Ramos (cell line): ENCODE measurements around the gene ZNF519.
"Not testable (repeated sequence)": the region's sequence is repeated elsewhere in the genome, so short reads cannot be mapped to it uniquely, and the experiment has no call there.

ENCODE experiments used
- in situ Hi-C: fragments of 300-500 bp; cut with MboI; formaldehyde crosslinking; loops from one replicate; pipeline ENCODE4 v1.14.3; 2022; ENCODE audit warnings: low sequenced_read_pairs; ENCODE audit not compliant: unreplicated experiment

ZNF519 gene

DNA sequence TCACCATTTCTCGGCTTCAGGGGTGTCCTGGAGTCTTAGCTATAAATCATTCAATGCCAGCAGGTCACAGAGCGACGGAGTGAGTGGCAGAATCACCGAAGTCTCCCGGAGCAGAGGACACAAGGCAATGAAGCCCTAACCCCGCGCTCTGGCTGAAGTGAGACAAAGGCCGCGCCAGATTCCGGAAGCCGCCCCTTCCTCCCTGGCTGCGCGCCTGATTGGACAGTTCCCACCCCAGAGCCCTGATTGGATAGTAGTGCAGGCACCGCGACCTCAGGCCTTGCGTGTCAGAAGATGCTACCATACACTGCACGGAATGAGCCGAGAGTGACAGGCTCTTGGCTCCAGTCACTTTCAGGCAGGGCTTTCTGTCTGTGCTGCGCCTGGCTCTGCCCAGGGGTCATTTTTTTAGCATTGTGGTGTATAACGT, at the start of gene ZNF519:
Gene ZNF519 (minus strand): TSS at position 165 of the 430 bp plus-strand sequence. CDS start 158 bp downstream, at position 7.
- in situ Hi-C loops: not testable (repeated sequence)

DNA sequence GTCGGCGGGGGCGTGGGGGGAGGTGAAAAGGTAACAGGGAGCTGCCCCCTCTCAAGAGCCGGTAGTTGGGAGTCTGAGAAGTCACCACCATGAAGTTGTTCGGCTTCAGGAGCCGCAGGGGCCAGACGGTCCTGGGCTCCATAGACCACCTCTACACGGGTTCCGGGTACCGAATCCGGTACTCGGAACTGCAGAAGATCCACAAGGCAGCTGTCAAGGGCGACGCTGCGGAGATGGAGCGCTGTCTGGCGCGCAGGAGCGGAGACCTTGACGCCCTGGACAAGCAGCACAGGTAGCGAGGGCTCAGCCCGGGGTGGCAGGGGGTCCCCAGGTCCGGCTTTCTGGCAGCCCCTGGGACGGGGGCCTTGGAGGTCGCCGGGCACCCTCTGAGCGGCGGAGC, 47.1 kb upstream of the ZNF519 start:
- in situ Hi-C loops: no loop called here

DNA sequence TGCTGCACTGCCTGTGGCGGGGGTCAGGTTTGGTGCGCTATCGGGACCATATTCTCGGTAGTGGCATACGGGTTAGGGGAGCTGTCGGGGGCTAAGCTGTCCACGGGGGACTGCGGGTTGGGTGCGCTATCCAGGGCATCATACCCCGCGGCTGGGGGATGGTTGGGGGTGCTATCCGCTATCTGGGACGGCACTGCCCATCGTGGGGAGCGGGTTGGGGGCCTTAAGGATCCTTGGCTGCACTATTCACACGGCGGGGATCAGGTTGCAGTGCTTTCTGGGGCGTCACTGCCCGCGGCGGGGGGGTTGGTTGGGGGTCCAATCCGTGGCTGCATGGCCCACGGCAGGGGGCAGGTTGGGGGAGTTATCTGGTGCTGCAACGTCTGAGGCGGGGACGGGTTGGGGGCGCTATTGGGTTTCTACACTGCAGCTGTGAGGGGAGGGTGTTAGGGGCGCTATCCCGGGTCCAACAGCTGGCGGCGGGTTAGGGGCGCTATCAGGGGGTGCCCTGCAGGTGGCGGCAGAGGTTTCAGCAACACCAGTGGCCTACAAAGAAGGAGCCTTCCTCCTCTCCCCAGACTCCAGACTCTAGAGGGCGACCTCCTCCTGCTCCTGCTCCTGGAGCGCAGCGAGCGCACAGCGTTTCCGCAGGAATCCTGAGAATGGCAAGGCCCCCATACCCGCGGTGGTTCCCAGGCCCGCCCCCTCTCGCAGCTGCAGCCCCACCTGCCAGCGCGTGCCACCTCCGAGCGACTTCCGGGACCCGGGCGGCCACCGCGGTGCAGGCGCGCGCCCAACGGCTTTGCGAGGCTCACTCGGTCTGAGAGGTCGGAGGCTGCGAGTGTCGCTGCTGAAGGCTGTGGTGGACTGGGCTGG, 46.3 kb upstream of the ZNF519 start:
- in situ Hi-C loops: not testable (repeated sequence)

DNA sequence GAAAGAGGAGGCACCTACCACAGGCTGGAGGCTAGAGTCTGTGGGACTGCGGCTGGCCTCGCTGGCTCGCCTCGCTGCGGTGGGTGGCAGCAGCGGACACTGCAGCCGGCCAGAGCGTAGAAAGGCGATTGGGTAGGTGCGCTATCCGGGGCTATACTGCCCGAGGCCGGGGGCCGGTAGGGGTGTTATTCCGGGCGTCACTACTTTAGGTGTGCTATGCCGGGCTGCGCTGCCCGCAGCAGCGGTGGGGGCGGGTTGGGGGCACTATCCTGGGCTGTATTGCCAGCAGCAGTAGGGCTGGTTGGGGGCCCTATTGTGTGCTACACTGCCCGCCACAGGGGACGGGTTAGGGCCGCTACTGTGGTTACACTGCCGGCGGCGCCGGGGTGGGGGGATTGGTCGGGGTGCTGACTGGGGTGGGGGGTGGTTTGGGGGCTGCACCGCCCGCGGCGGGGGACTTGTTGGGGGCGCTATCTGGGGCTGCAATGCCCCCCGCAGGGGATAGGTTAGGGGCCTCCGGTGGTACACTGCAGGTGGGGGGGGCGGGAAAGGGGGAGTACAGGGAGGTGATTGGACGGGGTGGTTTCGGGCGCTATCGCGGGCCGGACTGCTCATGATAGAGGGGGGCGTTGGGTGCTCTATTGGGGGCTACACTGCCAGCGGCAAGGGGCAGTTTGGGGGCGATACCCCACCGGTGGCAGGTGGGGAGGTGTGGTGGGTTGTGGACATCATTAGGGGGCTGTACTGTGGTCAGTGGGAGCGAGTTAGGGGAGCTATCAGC, 45.5 kb upstream of the ZNF519 start:
- in situ Hi-C loops: not testable (repeated sequence)

DNA sequence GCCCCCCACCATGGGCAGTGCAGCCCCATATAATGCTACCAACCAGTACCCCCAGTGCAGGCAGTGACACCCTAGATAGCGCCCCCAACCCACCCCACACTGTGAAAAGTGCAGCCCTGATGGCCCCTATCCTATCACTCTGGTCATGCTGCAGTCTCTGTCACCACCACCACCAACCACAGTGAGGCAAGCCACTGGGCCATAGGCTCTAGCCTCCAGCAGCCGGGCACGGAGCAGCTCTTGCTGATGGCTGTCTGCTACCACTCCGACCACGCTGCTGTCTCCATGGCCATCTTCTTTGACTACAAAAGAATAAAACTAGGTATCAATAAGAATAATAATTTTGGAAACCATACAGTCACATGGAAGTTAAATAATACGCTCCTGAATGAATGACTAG, 43.2 kb upstream of the ZNF519 start:
- in situ Hi-C loops: not testable (repeated sequence)

DNA sequence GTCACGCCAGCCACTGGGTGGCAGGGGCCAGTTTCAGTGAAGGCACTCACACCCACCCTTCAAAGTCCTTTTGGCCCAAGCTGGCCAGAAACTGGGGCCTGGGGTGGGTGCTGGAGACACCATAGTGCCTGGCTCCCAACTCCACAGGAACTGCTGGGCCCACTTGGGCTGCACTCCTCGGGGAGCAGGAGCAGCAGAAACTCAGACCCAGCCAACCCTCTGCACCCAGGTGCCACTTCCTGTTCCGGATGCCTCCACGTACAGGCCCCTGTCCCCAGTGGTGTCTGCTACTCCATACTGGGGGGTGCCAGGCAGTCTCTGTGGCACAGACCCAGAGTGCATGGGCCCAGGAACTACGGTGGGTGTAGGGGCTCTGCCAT, 42.5 kb upstream of the ZNF519 start:
- in situ Hi-C loops: no loop called here

DNA sequence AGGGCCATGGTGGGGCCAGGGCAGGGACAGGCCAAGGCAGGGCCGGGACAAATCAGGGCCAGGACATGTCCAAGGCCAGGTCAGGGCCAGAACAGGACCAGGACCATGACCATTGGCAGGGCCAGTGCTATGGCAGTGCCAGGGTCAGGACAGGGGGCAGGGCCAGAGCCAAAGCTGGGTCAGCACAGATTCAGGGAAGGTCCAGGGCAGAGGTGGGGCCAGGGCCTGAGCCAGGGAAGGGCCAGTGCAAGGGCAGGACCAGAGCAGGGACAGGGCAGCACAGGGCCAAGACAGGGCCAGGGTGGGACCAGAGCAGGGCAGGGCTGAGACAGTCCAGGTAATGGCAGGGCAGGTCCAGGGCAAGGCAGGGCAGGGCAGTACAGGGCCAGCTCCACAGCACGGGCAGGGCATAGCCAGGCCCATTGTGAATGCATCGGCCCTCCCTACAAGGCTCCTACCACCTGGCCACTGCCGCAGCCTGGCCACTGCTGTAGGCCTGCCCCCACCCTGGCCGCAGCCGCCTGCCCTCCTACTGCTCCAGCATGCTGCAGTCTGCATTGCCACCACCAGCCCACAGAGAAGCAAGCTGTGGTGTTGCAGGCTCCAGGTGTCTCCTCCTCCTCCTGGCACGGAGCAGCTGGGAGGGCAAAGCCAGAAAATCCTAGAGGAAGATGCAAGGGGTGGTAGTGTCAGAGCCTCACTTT, 41.9 kb upstream of the ZNF519 start:
- in situ Hi-C loops: not testable (repeated sequence)

DNA sequence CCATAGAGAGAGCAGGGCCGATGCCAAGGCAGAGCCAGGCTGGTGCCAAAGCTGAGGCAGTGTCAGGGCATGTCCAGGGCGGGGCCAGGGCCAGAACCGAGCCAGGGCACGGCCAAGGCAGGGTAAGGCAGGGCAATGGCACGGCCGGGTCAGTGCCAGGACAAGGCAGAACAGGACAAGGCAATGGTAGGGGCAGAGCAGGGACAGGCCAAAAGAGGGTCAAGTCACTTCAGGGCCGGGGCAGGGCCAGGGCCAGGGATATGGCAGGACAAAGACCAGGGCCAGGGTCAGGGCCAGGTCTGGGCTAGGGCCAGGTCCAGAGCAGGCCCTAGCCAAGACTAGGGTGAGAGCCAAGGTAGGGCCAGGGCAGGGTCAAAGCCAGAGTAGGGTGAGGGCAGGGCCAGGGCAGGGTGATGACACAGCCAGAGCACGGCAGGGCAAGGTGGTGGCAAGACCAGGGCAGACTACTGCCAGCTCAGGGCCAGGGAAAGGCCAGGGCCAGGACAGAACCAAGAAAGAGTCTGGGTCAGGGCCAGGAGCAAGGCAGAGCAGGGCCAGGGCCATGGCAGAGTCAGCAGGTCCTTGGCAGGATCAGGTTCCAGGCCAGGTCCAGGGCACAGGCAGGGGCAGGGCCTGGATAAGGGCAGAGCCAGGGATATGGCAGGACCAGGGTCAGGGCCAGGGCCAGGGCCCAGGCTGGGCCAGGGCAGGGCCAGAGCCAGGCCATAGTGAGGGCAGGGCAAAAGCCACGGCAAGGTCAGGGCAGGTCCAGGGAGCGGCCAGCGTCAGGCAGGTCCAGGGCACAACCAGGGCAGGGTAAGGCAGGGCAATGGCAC, 41.1 kb upstream of the ZNF519 start:
- in situ Hi-C loops: not testable (repeated sequence)

DNA sequence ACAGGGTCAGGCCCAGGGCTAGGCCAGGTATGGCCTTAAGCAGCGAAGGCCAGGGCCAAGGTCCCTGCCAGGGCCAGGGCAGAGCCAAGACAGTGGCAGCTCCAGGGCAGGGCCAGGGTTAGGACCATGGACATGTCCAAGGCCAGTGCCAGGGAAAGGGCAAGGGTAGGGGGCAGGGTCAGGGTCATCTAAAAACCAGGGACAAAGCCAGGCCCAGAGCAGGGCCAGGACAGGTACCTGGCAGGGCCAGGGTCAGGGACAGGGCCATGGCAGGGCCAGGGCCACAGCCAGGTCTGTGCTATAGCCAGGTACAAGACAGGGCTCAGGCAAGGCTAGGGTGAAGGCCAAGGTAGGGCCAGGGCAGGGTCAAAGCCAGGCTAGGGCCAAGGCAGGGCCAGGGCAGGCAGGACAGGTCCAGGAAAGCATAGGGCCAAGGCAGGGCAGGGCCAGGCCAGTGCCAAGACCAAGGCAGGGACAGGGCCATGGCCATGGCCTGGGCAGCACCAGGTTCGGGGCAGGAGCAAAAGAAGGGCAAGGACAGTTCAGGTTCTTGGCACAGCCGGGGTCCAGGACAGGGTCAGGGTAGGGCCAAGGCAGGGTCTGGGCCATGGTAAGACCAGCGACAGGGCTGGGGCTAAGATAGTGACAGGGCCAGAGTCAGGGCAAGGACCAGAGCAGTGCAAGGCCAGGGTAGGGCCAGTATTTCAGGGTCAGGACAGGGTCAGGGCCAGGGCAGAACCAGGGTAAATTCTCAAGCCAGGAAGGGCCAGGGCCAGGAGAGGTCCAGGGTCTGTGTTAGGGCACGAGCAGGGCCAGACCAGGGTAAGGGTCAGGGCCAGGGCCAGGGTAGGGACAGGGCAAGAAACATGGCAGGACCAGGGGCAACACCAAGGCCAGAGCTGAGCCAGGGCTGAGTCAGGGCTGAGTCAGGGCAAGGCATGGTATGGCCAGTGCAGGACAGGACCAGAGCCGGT, 40.2 kb upstream of the ZNF519 start:
- in situ Hi-C loops: not testable (repeated sequence)

DNA sequence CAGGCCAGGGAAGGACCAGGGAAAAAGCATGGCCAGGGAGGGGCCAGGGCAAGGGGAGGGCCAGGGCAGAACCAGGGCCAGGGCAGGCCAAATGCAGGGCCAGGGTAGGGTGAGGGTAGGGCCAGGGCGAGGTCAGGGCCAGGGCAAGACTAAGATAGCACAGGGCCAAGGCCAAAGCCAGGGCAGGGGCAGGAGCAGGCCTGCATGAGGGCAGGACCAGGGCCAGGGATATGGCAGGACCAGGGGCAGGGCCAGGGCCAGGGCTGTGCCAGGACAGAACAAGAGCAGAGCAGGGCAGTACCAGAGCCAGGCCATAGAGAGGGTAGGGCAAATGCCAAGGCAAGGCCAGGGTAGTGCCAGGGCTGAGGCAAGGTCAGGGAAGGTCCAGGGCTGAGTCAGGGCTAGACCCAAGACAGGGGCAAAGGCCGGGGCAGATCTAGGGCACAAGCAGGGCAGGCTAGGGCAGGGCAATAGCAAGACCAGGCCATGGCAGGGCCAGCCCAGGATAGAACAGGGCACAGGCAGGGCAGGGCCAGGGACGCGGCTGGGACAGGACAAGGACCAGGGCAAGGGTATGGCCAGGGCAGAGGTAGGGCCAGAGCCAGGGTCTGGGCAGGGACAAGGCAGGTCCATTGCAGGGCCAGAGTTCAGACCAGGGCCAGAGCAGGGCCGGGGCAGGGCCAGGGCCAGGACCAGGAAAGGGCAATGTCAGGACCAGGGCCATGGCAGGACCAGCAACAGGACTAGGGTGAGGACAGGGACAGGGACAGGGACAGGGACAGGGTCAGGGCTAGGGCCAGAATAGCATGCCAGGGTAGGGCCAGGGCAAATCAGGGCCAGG, 39.3 kb upstream of the ZNF519 start:
- in situ Hi-C loops: not testable (repeated sequence)

DNA sequence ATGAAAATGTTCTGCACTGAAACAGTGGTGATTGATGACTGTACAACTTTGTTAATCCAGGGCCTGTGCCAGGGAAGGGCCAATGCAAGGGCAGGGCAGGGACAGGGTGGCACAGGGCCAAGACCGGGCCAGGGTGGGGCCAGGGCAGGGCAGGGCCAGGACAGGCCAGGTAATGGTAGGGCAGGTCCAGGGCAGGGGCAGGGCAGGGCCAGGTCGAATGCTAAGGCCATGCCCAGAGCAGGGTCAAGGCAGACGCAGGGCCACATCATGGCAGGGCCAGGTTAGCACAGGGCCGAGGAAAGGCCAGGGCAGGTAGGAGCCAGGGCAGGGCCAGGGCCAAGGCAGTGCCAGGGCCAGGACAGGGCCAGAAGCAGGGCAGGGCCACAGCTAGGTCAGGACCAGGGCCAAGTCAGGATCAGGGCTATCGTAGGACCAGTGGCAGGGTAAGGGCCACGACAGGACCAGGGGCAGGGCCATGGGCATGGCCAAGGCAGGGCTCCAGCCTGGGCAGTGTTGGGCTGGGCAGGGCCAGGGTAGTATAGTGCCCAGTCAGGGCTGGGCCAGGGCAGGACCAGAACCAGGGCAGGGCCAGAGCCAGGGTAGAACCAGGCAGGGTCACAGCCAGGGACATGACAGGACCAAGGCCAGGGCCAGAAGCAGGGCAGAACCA, 38.3 kb upstream of the ZNF519 start:
- in situ Hi-C loops: not testable (repeated sequence)

DNA sequence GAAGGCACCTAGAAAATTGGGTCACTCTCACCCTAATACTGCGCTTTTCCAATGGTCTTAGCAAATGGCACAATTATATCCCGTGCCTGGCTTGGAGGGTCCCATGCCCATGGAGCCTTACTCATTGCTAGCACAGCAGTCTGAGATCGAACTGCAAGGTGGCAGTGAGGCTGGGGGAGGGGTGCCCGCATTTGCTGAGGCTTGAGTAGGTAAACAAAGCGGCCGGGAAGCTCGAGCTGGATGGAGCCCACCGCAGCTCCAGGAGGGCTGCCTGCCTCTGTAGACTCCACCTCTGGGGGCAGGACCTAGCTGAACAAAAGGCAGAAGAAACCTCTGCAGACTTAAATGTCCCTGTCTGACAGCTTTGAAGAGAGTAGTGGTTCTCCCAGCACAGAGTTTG, 30.7 kb upstream of the ZNF519 start:
- in situ Hi-C loops: not testable (repeated sequence)

DNA sequence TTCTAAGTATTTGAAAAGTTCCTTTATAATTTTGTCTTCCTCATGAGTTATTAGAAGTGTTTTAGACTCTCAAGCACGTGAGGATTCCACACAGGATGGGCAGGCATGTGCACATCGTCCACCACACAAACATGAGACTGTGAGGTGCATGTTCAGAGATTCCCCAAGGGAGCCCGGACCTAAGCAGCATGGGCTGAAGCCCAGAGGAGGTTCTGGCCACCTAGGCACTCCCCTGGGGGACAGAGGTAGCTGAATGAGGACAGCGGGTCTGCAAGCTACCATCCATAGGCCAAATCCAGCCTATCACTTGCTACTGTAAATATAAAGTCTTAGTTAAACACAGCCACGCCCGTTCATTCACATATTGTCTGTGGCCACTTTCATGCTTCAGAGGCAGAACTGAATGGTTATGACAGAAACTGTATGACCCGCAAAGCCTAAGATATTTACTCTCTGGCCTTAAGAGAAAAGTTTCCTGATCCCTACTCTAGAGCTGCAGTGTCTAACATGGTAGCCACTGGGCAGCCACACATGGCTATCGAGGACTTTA, 19.4 kb upstream of the ZNF519 start:
- in situ Hi-C loops: not testable (repeated sequence)

DNA sequence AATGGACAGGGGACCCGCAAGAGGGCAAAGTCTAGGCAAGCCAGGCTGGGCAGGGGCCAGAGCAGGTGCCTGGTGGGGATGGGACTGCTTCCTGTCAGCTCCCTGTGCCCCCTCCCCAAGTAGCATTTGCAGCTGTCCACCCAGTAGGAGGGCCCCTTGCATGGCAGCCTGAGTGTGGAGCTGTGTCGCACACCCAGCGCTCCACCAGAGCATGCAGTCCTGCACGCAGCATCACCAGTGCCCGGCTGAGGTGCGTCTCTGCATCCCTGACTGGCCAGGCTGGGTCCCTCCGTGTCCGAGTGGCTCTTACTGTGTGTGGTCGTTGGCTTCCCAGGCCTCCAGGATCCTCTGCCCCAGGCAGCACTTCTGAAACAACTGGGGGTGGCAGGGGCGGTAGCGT, 18.5 kb upstream of the ZNF519 start:
- in situ Hi-C loops: not testable (repeated sequence)

DNA sequence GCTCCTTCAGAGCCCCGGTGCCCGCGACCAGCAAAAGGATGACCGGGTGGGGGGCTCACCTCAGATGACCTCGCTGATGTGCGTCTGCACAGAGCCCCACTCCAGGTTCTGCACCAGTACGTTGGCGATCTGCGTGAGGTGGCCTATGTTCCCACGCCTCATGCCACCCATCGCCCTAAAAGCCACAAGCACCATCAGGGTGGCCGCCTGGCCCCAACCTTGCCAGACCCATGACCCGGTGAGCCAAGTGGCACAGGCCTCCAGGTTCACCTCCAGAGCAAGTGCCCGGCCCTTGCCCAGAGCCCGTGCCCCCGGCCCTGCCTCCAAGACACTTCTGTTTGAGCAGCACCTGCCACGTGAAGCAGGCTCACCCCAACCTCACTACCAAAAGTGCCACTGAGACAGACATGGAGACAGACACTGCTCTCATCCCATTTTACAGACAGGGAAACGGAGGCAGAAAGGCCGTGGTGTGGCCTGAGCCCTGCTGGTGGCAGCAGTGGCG, 17.7 kb upstream of the ZNF519 start:
- in situ Hi-C loops: not testable (repeated sequence)

DNA sequence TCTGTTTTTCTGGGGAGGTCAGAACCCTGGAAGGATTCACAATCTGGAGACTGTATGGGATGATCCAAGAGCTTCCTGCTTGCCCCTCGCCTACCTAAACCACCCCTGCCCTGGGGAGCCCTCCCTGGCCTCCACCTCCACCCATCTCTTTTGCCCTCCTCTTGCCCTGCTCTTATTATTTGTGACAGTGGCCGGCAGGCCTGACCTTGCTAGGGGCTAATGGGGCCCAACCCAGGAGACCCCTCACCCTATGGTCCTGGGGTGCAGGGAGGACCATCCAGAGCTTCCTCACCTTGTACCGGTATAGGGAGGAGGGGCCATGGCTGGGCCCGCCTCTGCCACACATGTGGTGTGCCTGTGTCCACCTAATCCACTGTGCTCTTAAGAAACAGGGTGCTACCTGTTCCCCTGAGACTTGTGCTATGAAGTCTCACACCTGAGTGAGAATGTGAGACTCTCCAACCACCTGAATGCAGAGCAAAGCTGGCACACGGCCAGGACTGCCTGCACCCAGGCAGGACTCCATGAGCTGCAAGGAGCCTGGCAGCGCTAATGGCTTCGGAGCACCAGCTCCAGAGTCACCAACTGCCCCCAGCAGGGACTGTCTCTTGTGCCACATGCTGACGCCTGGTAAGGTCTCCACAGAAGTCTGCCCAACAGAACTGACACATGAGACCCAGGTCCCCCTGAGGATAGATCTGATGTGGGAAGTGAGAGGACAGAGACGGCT, 17.1 kb upstream of the ZNF519 start:
- in situ Hi-C loops: not testable (repeated sequence)
